Vagina (tissue), 2 donors: Measurements from ENCODE around the gene HCFC1.

Experiments used
- CTCF ChIP-seq, 3 experiments: fragments of 450-650 bp in 2 of 3; fragments of 200-600 bp in 1 of 3; sonication (generic) in 1 of 3; IDR thresholded peaks; one replicate each; pipeline ENCODE4 v1.5.1; 2017 to 2019; ENCODE audit warnings: antibody characterized with exemption in 3 of 3, mild to moderate bottlenecking in 2 of 3, moderate library complexity in 2 of 3
- POLR2AphosphoS5 ChIP-seq, 2 donors: sonication (generic); formaldehyde crosslinking; IDR thresholded peaks; one replicate each; pipeline ENCODE4 v1.9.0; 2017; ENCODE audit warnings: antibody characterized with exemption in 2 of 2, mild to moderate bottlenecking in 2 of 2, low read depth in 1 of 2; ENCODE audit not compliant: insufficient read depth in 1 of 2

DNA sequence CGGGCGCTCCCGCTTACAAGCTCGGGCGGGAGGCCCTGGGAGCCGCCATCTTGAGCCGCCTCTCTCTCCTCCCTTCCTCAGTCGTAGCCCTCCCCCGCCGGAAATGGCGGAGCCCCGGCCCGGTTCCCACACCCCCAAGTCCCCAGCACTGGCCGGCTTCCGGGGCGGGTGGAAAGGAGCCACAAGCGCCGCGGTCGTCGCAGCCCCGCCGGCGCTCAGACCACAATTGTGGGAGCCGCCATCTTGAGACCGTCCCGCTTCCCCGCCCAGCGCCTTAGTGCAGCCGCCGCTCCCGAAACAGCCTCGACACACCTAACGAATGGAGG lies 531 bp downstream of the HCFC1 start:
- TF ChIP-seq CTCF (IDR thresholded peaks at IDR 0.05) (no peak), POLR2AphosphoS5 (IDR thresholded peaks at IDR 0.05; ENCODE audit: insufficient read depth in 1 of 2, low read depth in 1 of 2) (peak; percentile 24 to 84)
